Measurements from ENCODE around the gene INPP5D. TPM values are rescaled to one million over a fixed set of nuclear protein-coding genes. Genes with fewer than 3 reads are reported as not detected.

INPP5D gene
- total RNA-seq, 2 experiments from 2014 or later = 108 to 122 TPM

GRCh38 chr2:233210281-233210680 is 150.1 kb downstream of the INPP5D start:
- no peak for DNase-seq
- Mint-ChIP-seq H3K27ac (peak overlapping the region; percentile 70), H3K27me3 (ENCODE audit: low read depth) (no peaks in the 10 kb centered on the region), H3K4me3 (no peak overlapping the region), H3K4me1 (ENCODE audit: low read depth) (peaks cover 20% of the 10 kb centered on the region), H3K36me3 (ENCODE audit: low read depth) (peaks cover 30% of the 10 kb centered on the region), H3K9me3 (ENCODE audit: insufficient read depth) (no peaks in the 10 kb centered on the region)
- ATAC-seq = no peak
- ChIA-PET CTCF (interaction anchor here (1.2 kb wide), 2 partner anchors 21 to 40 kb away, joined by 4 read pairs; no protein-coding TSS in a partner anchor), POLR2A (no interaction called here)

- H3K4me3 Mint-ChIP-seq = no peak overlapping the region
- H3K27ac Mint-ChIP-seq = peak overlapping the region; percentile 70
- ATAC-seq = no peak
- DNase-seq = no peak
- H3K27me3 Mint-ChIP-seq (ENCODE audit: low read depth) = no peaks in the 10 kb centered on the region
- ChIA-PET POLR2A (interaction anchor here (0.6 kb wide), 1 partner anchor 19 kb away, joined by 3 read pairs; no protein-coding TSS in a partner anchor), CTCF (interaction anchor here (1.2 kb wide), 1 partner anchor 40 kb away, joined by 4 read pairs; no protein-coding TSS in a partner anchor)
- peaks cover 26% of the 10 kb centered on the region for H3K36me3 Mint-ChIP-seq (ENCODE audit: low read depth)
- no peaks in the 10 kb centered on the region for H3K9me3 Mint-ChIP-seq (ENCODE audit: insufficient read depth)
- H3K4me1 Mint-ChIP-seq (ENCODE audit: low read depth) = peaks cover 20% of the 10 kb centered on the region
These were observed 150.9 kb downstream of the INPP5D start for GRCh38 chr2:233210843-233211547.

GRCh38 chr2:233211548-233211895 is 151.4 kb downstream of the INPP5D start:
- Mint-ChIP-seq H3K27me3 (ENCODE audit: low read depth) (no peaks in the 10 kb centered on the region), H3K4me1 (ENCODE audit: low read depth) (peaks cover 20% of the 10 kb centered on the region), H3K9me3 (ENCODE audit: insufficient read depth) (no peaks in the 10 kb centered on the region), H3K36me3 (ENCODE audit: low read depth) (peaks cover 26% of the 10 kb centered on the region), H3K27ac (no peak overlapping the region), H3K4me3 (no peak overlapping the region)
- ChIA-PET POLR2A (interaction anchor here (0.6 kb wide), 1 partner anchor 20 kb away, joined by 3 read pairs; no protein-coding TSS in a partner anchor), CTCF (no interaction called here)
- DNase-seq (no peak), ATAC-seq (no peak)

- DNase-seq (no peak), ATAC-seq (no peak)
- Mint-ChIP-seq H3K27ac (peak overlapping the region; percentile 22), H3K36me3 (ENCODE audit: low read depth) (peaks cover 22% of the 10 kb centered on the region), H3K9me3 (ENCODE audit: insufficient read depth) (no peaks in the 10 kb centered on the region), H3K4me3 (no peak overlapping the region), H3K27me3 (ENCODE audit: low read depth) (no peaks in the 10 kb centered on the region), H3K4me1 (ENCODE audit: low read depth) (peaks cover 12% of the 10 kb centered on the region)
- POLR2A ChIA-PET = no interaction called here
- CTCF ChIA-PET = interaction anchor here (0.6 kb wide), 1 partner anchor 302 kb away, joined by 3 read pairs; no protein-coding TSS in a partner anchor
These were observed 152.9 kb downstream of the INPP5D start for GRCh38 chr2:233213011-233213410.

GRCh38 chr2:233213975-233214374 is 153.8 kb downstream of the INPP5D start:
- CTCF ChIA-PET = no interaction called here
- H3K27ac Mint-ChIP-seq = peak overlapping the region; percentile 39
- ATAC-seq = no peak
- H3K9me3 Mint-ChIP-seq (ENCODE audit: insufficient read depth) = no peaks in the 10 kb centered on the region
- no peak overlapping the region for H3K4me3 Mint-ChIP-seq
- POLR2A ChIA-PET = no interaction called here
- H3K4me1 Mint-ChIP-seq (ENCODE audit: low read depth) = peaks cover 8% of the 10 kb centered on the region
- DNase-seq = no peak
- peaks cover 21% of the 10 kb centered on the region for H3K36me3 Mint-ChIP-seq (ENCODE audit: low read depth)
- H3K27me3 Mint-ChIP-seq (ENCODE audit: low read depth) = no peaks in the 10 kb centered on the region

- Mint-ChIP-seq H3K36me3 (ENCODE audit: low read depth) (peaks cover 2% of the 10 kb centered on the region), H3K27me3 (ENCODE audit: low read depth) (peaks cover 4% of the 10 kb centered on the region), H3K4me1 (ENCODE audit: low read depth) (no peaks in the 10 kb centered on the region), H3K9me3 (ENCODE audit: insufficient read depth) (no peaks in the 10 kb centered on the region), H3K27ac (no peak overlapping the region), H3K4me3 (no peak overlapping the region)
- ChIA-PET CTCF (interaction anchor here (1.0 to 1.7 kb wide), 3 partner anchors 25 to 189 kb away, joined by 3 to 6 read pairs (median 3); partner anchors contain the start of gene ATG16L1), POLR2A (no interaction called here)
- no peak for DNase-seq
- ATAC-seq = no peak
These were observed 157.8 kb downstream of the INPP5D start for GRCh38 chr2:233217892-233218377.

GRCh38 chr2:233218836-233219235 is 158.7 kb downstream of the INPP5D start:
- Mint-ChIP-seq H3K4me1 (ENCODE audit: low read depth) (no peaks in the 10 kb centered on the region), H3K27me3 (ENCODE audit: low read depth) (peaks cover 4% of the 10 kb centered on the region), H3K9me3 (ENCODE audit: insufficient read depth) (no peaks in the 10 kb centered on the region), H3K36me3 (ENCODE audit: low read depth) (no peaks in the 10 kb centered on the region), H3K27ac (no peak overlapping the region), H3K4me3 (no peak overlapping the region)
- ChIA-PET POLR2A (no interaction called here), CTCF (interaction anchor here (0.9 to 1.7 kb wide), 6 partner anchors 12 to 190 kb away, joined by 3 to 6 read pairs (median 3); partner anchors contain the start of gene ATG16L1)
- DNase-seq (no peak), ATAC-seq (no peak)

- no peak overlapping the region for H3K27ac Mint-ChIP-seq
- DNase-seq = no peak
- ChIA-PET POLR2A (no interaction called here), CTCF (interaction anchor here (1.1 kb wide), 1 partner anchor 11 kb away, joined by 3 read pairs; no protein-coding TSS in a partner anchor)
- H3K4me1 Mint-ChIP-seq (ENCODE audit: low read depth) = no peaks in the 10 kb centered on the region
- H3K36me3 Mint-ChIP-seq (ENCODE audit: low read depth) = no peaks in the 10 kb centered on the region
- H3K4me3 Mint-ChIP-seq = no peak overlapping the region
- no peaks in the 10 kb centered on the region for H3K9me3 Mint-ChIP-seq (ENCODE audit: insufficient read depth)
- ATAC-seq = no peak
- H3K27me3 Mint-ChIP-seq (ENCODE audit: low read depth) = peaks cover 7% of the 10 kb centered on the region
These were observed 159.7 kb downstream of the INPP5D start for GRCh38 chr2:233219848-233220247.

- no peaks in the 10 kb centered on the region for H3K9me3 Mint-ChIP-seq (ENCODE audit: insufficient read depth)
- H3K4me1 Mint-ChIP-seq (ENCODE audit: low read depth) = peaks cover 13% of the 10 kb centered on the region
- DNase-seq (no peak), ATAC-seq (no peak)
- H3K27me3 Mint-ChIP-seq (ENCODE audit: low read depth) = peaks cover 7% of the 10 kb centered on the region
- ChIA-PET POLR2A (no interaction called here), CTCF (no interaction called here)
- H3K36me3 Mint-ChIP-seq (ENCODE audit: low read depth) = peaks cover 1% of the 10 kb centered on the region
- H3K4me3 Mint-ChIP-seq = no peak overlapping the region
- no peak overlapping the region for H3K27ac Mint-ChIP-seq
These were observed 161.4 kb downstream of the INPP5D start for GRCh38 chr2:233221378-233222063.

- Mint-ChIP-seq H3K27ac (no peak overlapping the region), H3K9me3 (ENCODE audit: insufficient read depth) (no peaks in the 10 kb centered on the region), H3K4me1 (ENCODE audit: low read depth) (peaks cover 19% of the 10 kb centered on the region), H3K36me3 (ENCODE audit: low read depth) (peaks cover 1% of the 10 kb centered on the region), H3K4me3 (no peak overlapping the region), H3K27me3 (ENCODE audit: low read depth) (peaks cover 7% of the 10 kb centered on the region)
- ATAC-seq (no peak), DNase-seq (no peak)
- POLR2A ChIA-PET = no interaction called here
- CTCF ChIA-PET = no interaction called here
These were observed 163.1 kb downstream of the INPP5D start for GRCh38 chr2:233223059-233223894.

- H3K36me3 Mint-ChIP-seq (ENCODE audit: low read depth) = peaks cover 1% of the 10 kb centered on the region
- no peaks in the 10 kb centered on the region for H3K9me3 Mint-ChIP-seq (ENCODE audit: insufficient read depth)
- CTCF ChIA-PET = interaction anchor here (0.9 kb wide), 2 partner anchors 26 to 128 kb away, joined by 3 read pairs; partner anchors contain the start of gene ATG16L1
- H3K4me1 Mint-ChIP-seq (ENCODE audit: low read depth) = peaks cover 31% of the 10 kb centered on the region
- H3K27me3 Mint-ChIP-seq (ENCODE audit: low read depth) = peaks cover 7% of the 10 kb centered on the region
- DNase-seq (no peak), ATAC-seq (no peak)
- no peak overlapping the region for H3K27ac Mint-ChIP-seq
- POLR2A ChIA-PET = no interaction called here
- H3K4me3 Mint-ChIP-seq = no peak overlapping the region
These were observed 165.3 kb downstream of the INPP5D start for GRCh38 chr2:233225230-233226068.
